ENCODE measurements around the gene PIK3C2B. TPM values are rescaled to one million over a fixed set of nuclear protein-coding genes. Genes with fewer than 3 reads are reported as not detected.
A peak's percentile ranks its signal among the peaks of the same experiment; 100 is the strongest.

The PIK3C2B gene, protein sequence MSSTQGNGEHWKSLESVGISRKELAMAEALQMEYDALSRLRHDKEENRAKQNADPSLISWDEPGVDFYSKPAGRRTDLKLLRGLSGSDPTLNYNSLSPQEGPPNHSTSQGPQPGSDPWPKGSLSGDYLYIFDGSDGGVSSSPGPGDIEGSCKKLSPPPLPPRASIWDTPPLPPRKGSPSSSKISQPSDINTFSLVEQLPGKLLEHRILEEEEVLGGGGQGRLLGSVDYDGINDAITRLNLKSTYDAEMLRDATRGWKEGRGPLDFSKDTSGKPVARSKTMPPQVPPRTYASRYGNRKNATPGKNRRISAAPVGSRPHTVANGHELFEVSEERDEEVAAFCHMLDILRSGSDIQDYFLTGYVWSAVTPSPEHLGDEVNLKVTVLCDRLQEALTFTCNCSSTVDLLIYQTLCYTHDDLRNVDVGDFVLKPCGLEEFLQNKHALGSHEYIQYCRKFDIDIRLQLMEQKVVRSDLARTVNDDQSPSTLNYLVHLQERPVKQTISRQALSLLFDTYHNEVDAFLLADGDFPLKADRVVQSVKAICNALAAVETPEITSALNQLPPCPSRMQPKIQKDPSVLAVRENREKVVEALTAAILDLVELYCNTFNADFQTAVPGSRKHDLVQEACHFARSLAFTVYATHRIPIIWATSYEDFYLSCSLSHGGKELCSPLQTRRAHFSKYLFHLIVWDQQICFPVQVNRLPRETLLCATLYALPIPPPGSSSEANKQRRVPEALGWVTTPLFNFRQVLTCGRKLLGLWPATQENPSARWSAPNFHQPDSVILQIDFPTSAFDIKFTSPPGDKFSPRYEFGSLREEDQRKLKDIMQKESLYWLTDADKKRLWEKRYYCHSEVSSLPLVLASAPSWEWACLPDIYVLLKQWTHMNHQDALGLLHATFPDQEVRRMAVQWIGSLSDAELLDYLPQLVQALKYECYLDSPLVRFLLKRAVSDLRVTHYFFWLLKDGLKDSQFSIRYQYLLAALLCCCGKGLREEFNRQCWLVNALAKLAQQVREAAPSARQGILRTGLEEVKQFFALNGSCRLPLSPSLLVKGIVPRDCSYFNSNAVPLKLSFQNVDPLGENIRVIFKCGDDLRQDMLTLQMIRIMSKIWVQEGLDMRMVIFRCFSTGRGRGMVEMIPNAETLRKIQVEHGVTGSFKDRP (N-terminal part only)
- 55.1 and 77.5 TPM in 2 replicates for total RNA-seq (ENCODE audit: low replicate concordance)
- long read RNA-seq, partial matches to known transcripts: 2 of 14 reads
- long read RNA-seq, other reads (novel, unspliced or antisense): 12 of 14 reads

DNA sequence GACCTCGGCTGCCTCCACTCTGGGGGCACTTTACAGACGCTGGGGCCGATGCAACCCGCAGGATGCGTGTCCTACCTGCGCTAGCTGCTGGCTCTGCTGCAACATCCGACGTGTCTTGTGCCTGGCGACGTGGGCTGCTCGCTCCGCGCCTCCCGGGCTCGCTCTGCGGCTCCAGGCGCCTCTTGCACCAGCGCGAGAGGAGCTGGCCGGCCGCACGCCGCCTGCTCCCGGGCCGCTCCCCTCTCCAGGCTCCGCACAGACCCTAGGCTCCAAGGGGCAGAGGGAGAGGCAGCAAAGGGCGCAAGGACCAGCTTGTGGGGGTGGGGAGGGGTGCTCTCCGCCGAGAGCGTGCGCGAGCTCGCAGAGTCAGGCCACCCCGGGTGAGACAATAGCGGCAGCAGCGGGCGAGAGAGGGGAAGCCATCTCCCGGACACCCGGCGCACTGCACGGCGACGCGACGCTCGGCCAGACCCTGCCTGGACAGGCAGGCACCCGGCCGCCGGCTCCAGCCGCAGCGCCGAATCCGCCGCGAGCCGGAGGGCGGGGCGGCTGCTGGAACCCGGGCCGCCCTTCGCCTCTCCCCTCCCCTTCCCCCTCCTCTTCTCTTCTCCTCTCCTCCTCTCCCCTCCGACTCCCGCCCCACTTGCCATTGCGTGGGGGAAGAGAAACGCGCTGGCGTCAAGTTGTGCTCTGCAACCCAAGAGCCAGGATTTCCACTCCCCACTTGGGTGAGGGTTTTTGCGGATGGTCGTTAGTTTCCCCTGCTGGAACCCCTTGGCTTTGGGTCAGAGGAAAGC lies at the start of gene PIK3C2B:
TSS of gene PIK3C2B (minus strand) at position 525 of the 797 bp plus-strand sequence. CDS start 25,003 bp downstream, outside the sequence.
- TF ChIP-seq, protein P1, sequence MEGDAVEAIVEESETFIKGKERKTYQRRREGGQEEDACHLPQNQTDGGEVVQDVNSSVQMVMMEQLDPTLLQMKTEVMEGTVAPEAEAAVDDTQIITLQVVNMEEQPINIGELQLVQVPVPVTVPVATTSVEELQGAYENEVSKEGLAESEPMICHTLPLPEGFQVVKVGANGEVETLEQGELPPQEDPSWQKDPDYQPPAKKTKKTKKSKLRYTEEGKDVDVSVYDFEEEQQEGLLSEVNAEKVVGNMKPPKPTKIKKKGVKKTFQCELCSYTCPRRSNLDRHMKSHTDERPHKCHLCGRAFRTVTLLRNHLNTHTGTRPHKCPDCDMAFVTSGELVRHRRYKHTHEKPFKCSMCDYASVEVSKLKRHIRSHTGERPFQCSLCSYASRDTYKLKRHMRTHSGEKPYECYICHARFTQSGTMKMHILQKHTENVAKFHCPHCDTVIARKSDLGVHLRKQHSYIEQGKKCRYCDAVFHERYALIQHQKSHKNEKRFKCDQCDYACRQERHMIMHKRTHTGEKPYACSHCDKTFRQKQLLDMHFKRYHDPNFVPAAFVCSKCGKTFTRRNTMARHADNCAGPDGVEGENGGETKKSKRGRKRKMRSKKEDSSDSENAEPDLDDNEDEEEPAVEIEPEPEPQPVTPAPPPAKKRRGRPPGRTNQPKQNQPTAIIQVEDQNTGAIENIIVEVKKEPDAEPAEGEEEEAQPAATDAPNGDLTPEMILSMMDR (conservative IDR thresholded peaks at IDR 0.05): peak; percentile 70
- peak; percentile 87 for DNase-seq (ENCODE audit: extremely low spot score, unreplicated experiment)
- Mint-ChIP-seq H3K9me3 (no peaks in the 10 kb centered on the region), H3K36me3 (no peaks in the 10 kb centered on the region), H3K27me3 (peaks cover 4% of the 10 kb centered on the region), H3K4me1 (ENCODE audit: unreplicated experiment) (peaks cover 28% of the 10 kb centered on the region), H3K27ac (peak within 1 kb of the TSS; percentile 98), H3K4me3 (peak within 1 kb of the TSS; percentile 94)

DNA sequence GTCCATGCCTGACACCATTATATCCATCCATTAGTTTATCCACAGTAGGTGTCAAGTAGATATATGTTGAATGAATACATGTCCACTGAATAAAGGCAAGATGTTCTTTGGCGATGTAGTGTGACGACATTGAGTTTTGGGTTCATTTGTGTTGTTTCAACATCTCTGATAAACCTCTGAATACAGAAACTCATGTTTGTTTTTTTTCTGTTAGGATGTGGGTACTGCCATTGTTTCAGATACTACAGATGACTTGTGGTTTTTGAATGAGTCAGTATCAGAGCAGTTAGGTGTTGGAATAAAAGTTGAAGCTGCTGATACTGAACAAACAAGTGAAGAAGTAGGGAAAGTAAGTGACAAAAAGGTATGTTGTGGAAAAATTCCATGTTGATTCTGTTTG lies 49.7 kb upstream of the PIK3C2B start:
- no peak overlapping the region for H3K27ac Mint-ChIP-seq
- TF ChIP-seq, protein P1 (conservative IDR thresholded peaks at IDR 0.05): no peak
- H3K36me3 Mint-ChIP-seq: peaks cover 59% of the 10 kb centered on the region
- H3K9me3 Mint-ChIP-seq: no peaks in the 10 kb centered on the region
- no peak overlapping the region for H3K4me3 Mint-ChIP-seq
- no peaks in the 10 kb centered on the region for H3K27me3 Mint-ChIP-seq
- H3K4me1 Mint-ChIP-seq (ENCODE audit: unreplicated experiment): no peaks in the 10 kb centered on the region
- no peak for DNase-seq (ENCODE audit: extremely low spot score, unreplicated experiment)

DNA sequence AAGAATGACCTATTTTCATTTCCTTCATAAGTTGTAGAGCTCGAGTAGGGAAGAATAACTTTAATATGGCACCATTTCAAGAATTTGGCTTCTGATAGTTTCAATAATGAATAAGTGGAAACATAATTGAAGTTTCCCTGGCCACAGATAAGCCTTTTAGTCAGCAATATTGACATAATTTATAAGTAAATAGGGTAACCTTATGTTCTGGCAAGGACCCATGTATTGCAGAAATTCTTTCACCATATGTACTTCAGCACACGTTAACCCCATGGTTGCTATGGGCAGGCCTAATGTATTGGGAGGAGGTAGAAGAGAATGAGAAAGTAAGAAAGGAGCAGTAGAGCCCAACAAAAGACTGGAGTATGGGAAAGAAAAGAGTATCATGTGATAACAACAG lies 47.0 kb upstream of the PIK3C2B start:
- no peaks in the 10 kb centered on the region for H3K27me3 Mint-ChIP-seq
- H3K27ac Mint-ChIP-seq: no peak overlapping the region
- TF ChIP-seq, protein P1 (conservative IDR thresholded peaks at IDR 0.05): no peak
- no peak for DNase-seq (ENCODE audit: extremely low spot score, unreplicated experiment)
- no peak overlapping the region for H3K4me3 Mint-ChIP-seq
- H3K4me1 Mint-ChIP-seq (ENCODE audit: unreplicated experiment): no peaks in the 10 kb centered on the region
- H3K36me3 Mint-ChIP-seq: peaks cover 47% of the 10 kb centered on the region
- no peaks in the 10 kb centered on the region for H3K9me3 Mint-ChIP-seq

DNA sequence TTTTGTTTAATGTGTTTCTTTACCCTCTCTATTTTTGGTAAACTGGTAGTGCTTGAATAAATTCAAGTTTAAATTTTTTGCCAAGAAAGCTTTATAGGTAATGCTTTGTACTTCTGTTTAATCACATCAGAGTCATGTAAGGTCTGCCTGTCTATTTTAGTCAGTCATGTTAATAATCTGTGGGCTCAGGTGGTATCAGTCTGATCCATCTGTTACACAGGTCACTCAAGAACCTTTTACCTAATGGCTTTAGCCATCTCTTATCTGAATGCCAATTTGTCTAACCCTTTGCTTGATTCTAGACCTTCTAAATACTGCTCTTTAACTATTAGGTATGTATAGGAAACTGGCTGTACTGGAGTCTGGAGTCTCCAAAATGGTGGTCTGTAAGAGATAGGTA lies 38.2 kb upstream of the PIK3C2B start:
- H3K4me1 Mint-ChIP-seq (ENCODE audit: unreplicated experiment): no peaks in the 10 kb centered on the region
- TF ChIP-seq, protein P1 (conservative IDR thresholded peaks at IDR 0.05): no peak
- no peak overlapping the region for H3K4me3 Mint-ChIP-seq
- DNase-seq (ENCODE audit: extremely low spot score, unreplicated experiment): no peak
- no peaks in the 10 kb centered on the region for H3K27me3 Mint-ChIP-seq
- no peak overlapping the region for H3K27ac Mint-ChIP-seq
- H3K36me3 Mint-ChIP-seq: peaks cover 26% of the 10 kb centered on the region
- H3K9me3 Mint-ChIP-seq: no peaks in the 10 kb centered on the region

Measured in type B pancreatic cell (in vitro differentiated cells).